ENCODE measurements around the gene PRPH2.

DNA sequence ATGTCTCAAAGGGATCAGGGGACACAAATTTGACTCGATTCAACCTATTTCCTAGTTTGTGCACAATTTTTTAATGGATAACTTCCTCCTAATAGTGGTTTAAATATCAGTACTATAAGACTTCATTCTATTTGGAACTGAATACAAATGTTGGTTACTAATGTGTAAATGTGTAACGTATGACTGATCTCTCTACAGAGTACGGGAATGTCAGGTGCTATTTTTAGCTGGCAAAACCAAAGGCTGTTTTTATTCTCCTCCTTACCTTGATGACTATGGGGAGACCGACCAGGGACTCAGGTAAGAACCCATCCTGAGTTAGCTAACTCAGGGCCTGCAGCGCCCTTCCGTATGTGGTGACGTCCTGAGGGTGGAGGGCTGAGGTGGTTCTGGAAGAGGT lies 33.0 kb downstream of the PRPH2 start:
- TF ChIP-seq, protein P1, sequence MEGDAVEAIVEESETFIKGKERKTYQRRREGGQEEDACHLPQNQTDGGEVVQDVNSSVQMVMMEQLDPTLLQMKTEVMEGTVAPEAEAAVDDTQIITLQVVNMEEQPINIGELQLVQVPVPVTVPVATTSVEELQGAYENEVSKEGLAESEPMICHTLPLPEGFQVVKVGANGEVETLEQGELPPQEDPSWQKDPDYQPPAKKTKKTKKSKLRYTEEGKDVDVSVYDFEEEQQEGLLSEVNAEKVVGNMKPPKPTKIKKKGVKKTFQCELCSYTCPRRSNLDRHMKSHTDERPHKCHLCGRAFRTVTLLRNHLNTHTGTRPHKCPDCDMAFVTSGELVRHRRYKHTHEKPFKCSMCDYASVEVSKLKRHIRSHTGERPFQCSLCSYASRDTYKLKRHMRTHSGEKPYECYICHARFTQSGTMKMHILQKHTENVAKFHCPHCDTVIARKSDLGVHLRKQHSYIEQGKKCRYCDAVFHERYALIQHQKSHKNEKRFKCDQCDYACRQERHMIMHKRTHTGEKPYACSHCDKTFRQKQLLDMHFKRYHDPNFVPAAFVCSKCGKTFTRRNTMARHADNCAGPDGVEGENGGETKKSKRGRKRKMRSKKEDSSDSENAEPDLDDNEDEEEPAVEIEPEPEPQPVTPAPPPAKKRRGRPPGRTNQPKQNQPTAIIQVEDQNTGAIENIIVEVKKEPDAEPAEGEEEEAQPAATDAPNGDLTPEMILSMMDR (IDR thresholded peaks at IDR 0.05) = no peak
- no peak for TF ChIP-seq ZFX (IDR thresholded peaks at IDR 0.05; ENCODE audit: borderline replicate concordance)
